ENCODE data around the gene TMEM238L. TPM values are rescaled to one million over a fixed set of nuclear protein-coding genes. Genes with fewer than 3 reads are reported as not detected.

TMEM238L gene
- polyA plus RNA-seq, 6 donors from 2014 or later, result not detected

- ATAC-seq (ENCODE audit: low read depth in 2 of 2) (no peak), DNase-seq (no peak)
- Mint-ChIP-seq H3K27me3 (peaks cover 4 to 35% (median 26%) of the 10 kb centered on the region in 3 donors), H3K9me3 (no peaks in the 10 kb centered on the region), H3K36me3 (no peaks in the 10 kb centered on the region), H3K4me3 (no peak overlapping the region), H3K27ac (no peak overlapping the region), H3K4me1 (peaks cover 0 to 4% (median 0%) of the 10 kb centered on the region in 3 donors)
Measured at GRCh38 chr17:10824874-10825273, 21.0 kb upstream of the TMEM238L start.

GRCh38 chr17:10821770-10822169 is 17.9 kb upstream of the TMEM238L start:
- no peak for ATAC-seq (ENCODE audit: low read depth in 2 of 2)
- DNase-seq, result no peak
- Mint-ChIP-seq H3K27me3 (peaks cover 4 to 37% (median 25%) of the 10 kb centered on the region in 3 donors), H3K27ac (peak overlapping the region in 1 of 6 donors; percentile 28), H3K4me3 (no peak overlapping the region), H3K4me1 (peaks cover 0 to 4% (median 0%) of the 10 kb centered on the region in 3 donors), H3K36me3 (no peaks in the 10 kb centered on the region), H3K9me3 (no peaks in the 10 kb centered on the region)

GRCh38 chr17:10821054-10821453 is 17.2 kb upstream of the TMEM238L start:
- H3K27me3 Mint-ChIP-seq, result peaks cover 4 to 37% (median 25%) of the 10 kb centered on the region in 3 donors

GRCh38 chr17:10815319-10815718 is 11.4 kb upstream of the TMEM238L start:
- Mint-ChIP-seq H3K4me1 (peaks cover 0 to 3% (median 0%) of the 10 kb centered on the region in 3 donors), H3K36me3 (no peaks in the 10 kb centered on the region), H3K9me3 (no peaks in the 10 kb centered on the region), H3K4me3 (peak overlapping the region in 1 of 8 donors; percentile 34), H3K27ac (no peak overlapping the region), H3K27me3 (peaks cover 0 to 51% (median 11%) of the 10 kb centered on the region in 3 donors)
- no peak for ATAC-seq (ENCODE audit: low read depth in 2 of 2)
- no peak for DNase-seq

More at GRCh38 chr17:10821054-10821453, 17.2 kb upstream of the TMEM238L start:
- no peaks in the 10 kb centered on the region for H3K36me3 Mint-ChIP-seq
- DNase-seq (no peak), ATAC-seq (ENCODE audit: low read depth in 2 of 2) (no peak)
- H3K9me3 Mint-ChIP-seq, result no peaks in the 10 kb centered on the region
- H3K27ac Mint-ChIP-seq, result no peak overlapping the region
- peaks cover 0 to 4% (median 0%) of the 10 kb centered on the region in 3 donors for H3K4me1 Mint-ChIP-seq
- H3K4me3 Mint-ChIP-seq, result no peak overlapping the region

GRCh38 chr17:10814075-10814474 is 10.2 kb upstream of the TMEM238L start:
- Mint-ChIP-seq H3K27me3 (peaks cover 0 to 41% (median 11%) of the 10 kb centered on the region in 3 donors), H3K36me3 (no peaks in the 10 kb centered on the region), H3K4me1 (peaks cover 0 to 3% (median 0%) of the 10 kb centered on the region in 3 donors), H3K9me3 (peaks cover 0 to 1% (median 0%) of the 10 kb centered on the region in 7 donors), H3K27ac (peak overlapping the region in 1 of 6 donors; percentile 58), H3K4me3 (no peak overlapping the region)
- no peak for ATAC-seq (ENCODE audit: low read depth in 2 of 2)
- no peak for DNase-seq

GRCh38 chr17:10812674-10813073 is 8.8 kb upstream of the TMEM238L start:
- H3K27me3 Mint-ChIP-seq, result peaks cover 3 to 32% (median 5%) of the 10 kb centered on the region in 3 donors
- no peak for DNase-seq
- ATAC-seq (ENCODE audit: low read depth in 2 of 2), result no peak
- no peaks in the 10 kb centered on the region for H3K36me3 Mint-ChIP-seq
- H3K27ac Mint-ChIP-seq, result no peak overlapping the region
- H3K4me3 Mint-ChIP-seq, result peak overlapping the region in 1 of 8 donors; percentile 18
- peaks cover 0 to 1% (median 0%) of the 10 kb centered on the region in 7 donors for H3K9me3 Mint-ChIP-seq
- H3K4me1 Mint-ChIP-seq, result peaks cover 0 to 3% (median 0%) of the 10 kb centered on the region in 3 donors

- Mint-ChIP-seq H3K27me3 (peaks cover 0 to 26% (median 3%) of the 10 kb centered on the region in 3 donors), H3K27ac (no peak overlapping the region), H3K4me1 (peaks cover 0 to 3% (median 0%) of the 10 kb centered on the region in 3 donors), H3K9me3 (peaks cover 0 to 1% (median 0%) of the 10 kb centered on the region in 7 donors), H3K4me3 (no peak overlapping the region), H3K36me3 (no peaks in the 10 kb centered on the region)
- DNase-seq (no peak), ATAC-seq (ENCODE audit: low read depth in 2 of 2) (no peak)
Measured at GRCh38 chr17:10809605-10810004, 5.7 kb upstream of the TMEM238L start.

GRCh38 chr17:10807704-10808128 is 3.8 kb upstream of the TMEM238L start:
- peaks cover 1 to 3% (median 3%) of the 10 kb centered on the region in 3 donors for H3K4me1 Mint-ChIP-seq
- DNase-seq (no peak), ATAC-seq (ENCODE audit: low read depth in 2 of 2) (no peak)
- H3K4me3 Mint-ChIP-seq, result no peak overlapping the region
- peaks cover 0 to 15% (median 3%) of the 10 kb centered on the region in 3 donors for H3K27me3 Mint-ChIP-seq
- no peaks in the 10 kb centered on the region for H3K36me3 Mint-ChIP-seq
- H3K27ac Mint-ChIP-seq, result no peak overlapping the region
- peaks cover 0 to 1% (median 0%) of the 10 kb centered on the region in 7 donors for H3K9me3 Mint-ChIP-seq

- H3K4me3 Mint-ChIP-seq, result no peak overlapping the region
- H3K36me3 Mint-ChIP-seq, result no peaks in the 10 kb centered on the region
- peaks cover 0 to 1% (median 0%) of the 10 kb centered on the region in 7 donors for H3K9me3 Mint-ChIP-seq
- DNase-seq (no peak), ATAC-seq (ENCODE audit: low read depth in 2 of 2) (no peak)
- H3K27me3 Mint-ChIP-seq, result peaks cover 0 to 7% (median 3%) of the 10 kb centered on the region in 3 donors
- no peak overlapping the region for H3K27ac Mint-ChIP-seq
- peaks cover 2 to 8% (median 4%) of the 10 kb centered on the region in 3 donors for H3K4me1 Mint-ChIP-seq
Measured at GRCh38 chr17:10806545-10807262, 2.8 kb upstream of the TMEM238L start.

- Mint-ChIP-seq H3K4me1 (peaks cover 2 to 8% (median 4%) of the 10 kb centered on the region in 3 donors), H3K36me3 (no peaks in the 10 kb centered on the region), H3K27me3 (peaks cover 0 to 7% (median 3%) of the 10 kb centered on the region in 3 donors), H3K27ac (peak overlapping the region in 1 of 6 donors; percentile 89), H3K4me3 (no peak overlapping the region), H3K9me3 (peaks cover 0 to 1% (median 0%) of the 10 kb centered on the region in 7 donors)
- ATAC-seq (ENCODE audit: low read depth in 2 of 2), result no peak
- no peak for DNase-seq
Measured at GRCh38 chr17:10805911-10806310, 2.0 kb upstream of the TMEM238L start.

GRCh38 chr17:10804546-10804945 is 647 bp upstream of the TMEM238L start:
- Mint-ChIP-seq H3K4me3 (no peak overlapping the region), H3K9me3 (peaks cover 0 to 1% (median 0%) of the 10 kb centered on the region in 7 donors), H3K36me3 (no peaks in the 10 kb centered on the region), H3K27ac (no peak overlapping the region), H3K27me3 (peaks cover 0 to 7% (median 3%) of the 10 kb centered on the region in 3 donors), H3K4me1 (peaks cover 2 to 8% (median 4%) of the 10 kb centered on the region in 3 donors)
- DNase-seq, result no peak
- ATAC-seq (ENCODE audit: low read depth in 2 of 2), result no peak

- no peak overlapping the region for H3K27ac Mint-ChIP-seq
- H3K36me3 Mint-ChIP-seq, result no peaks in the 10 kb centered on the region
- H3K27me3 Mint-ChIP-seq, result peaks cover 0 to 7% (median 3%) of the 10 kb centered on the region in 3 donors
- H3K4me3 Mint-ChIP-seq, result no peak overlapping the region
- no peak for DNase-seq
- peaks cover 2 to 8% (median 4%) of the 10 kb centered on the region in 3 donors for H3K4me1 Mint-ChIP-seq
- H3K9me3 Mint-ChIP-seq, result no peaks in the 10 kb centered on the region
- ATAC-seq (ENCODE audit: low read depth in 2 of 2), result no peak
Measured at GRCh38 chr17:10803350-10803749, 549 bp downstream of the TMEM238L start.

- H3K36me3 Mint-ChIP-seq, result no peaks in the 10 kb centered on the region
- H3K9me3 Mint-ChIP-seq, result no peaks in the 10 kb centered on the region
- H3K4me1 Mint-ChIP-seq, result peaks cover 2 to 8% (median 4%) of the 10 kb centered on the region in 3 donors
- DNase-seq, result no peak
- peaks cover 0 to 7% (median 0%) of the 10 kb centered on the region in 3 donors for H3K27me3 Mint-ChIP-seq
- no peak overlapping the region for H3K4me3 Mint-ChIP-seq
- peak overlapping the region in 2 of 6 donors; percentile 2 to 23 for H3K27ac Mint-ChIP-seq
- no peak for ATAC-seq (ENCODE audit: low read depth in 2 of 2)
Measured at GRCh38 chr17:10802496-10803284, 1.2 kb downstream of the TMEM238L start.

Measured in naive B cell (primary cell).